Mucosa of rectum (tissue), 2 donors: ENCODE data around the gene DACT2.
"Not testable (repeated sequence)": the region's sequence is repeated elsewhere in the genome, so short reads cannot be mapped to it uniquely, and the experiment has no call there.

Experiments
- H3K27ac ChIP-seq, 2 donors: one replicate each; pipeline ENCODE4 v1.7.0; 2013; ENCODE audit warnings: inconsistent platforms in 2 of 2, low read depth in 2 of 2, low read length in 2 of 2
- H3K27me3 ChIP-seq, 2 donors: one replicate each; pipeline ENCODE4 v1.7.0; 2013; ENCODE audit warnings: low read length in 2 of 2; ENCODE audit not compliant: control insufficient read depth in 2 of 2, insufficient read depth in 2 of 2
- H3K36me3 ChIP-seq, 2 donors: one replicate each; pipeline ENCODE4 v1.7.0; 2013; ENCODE audit warnings: low read length in 2 of 2; ENCODE audit not compliant: control insufficient read depth in 2 of 2, insufficient read depth in 2 of 2
- H3K4me1 ChIP-seq, 2 donors: one replicate each; pipeline ENCODE4 v1.7.0; 2013; ENCODE audit warnings: low read length in 2 of 2, mild to moderate bottlenecking in 1 of 2; ENCODE audit not compliant: control insufficient read depth in 2 of 2, insufficient read depth in 2 of 2
- H3K4me3 ChIP-seq, 2 donors: one replicate each; pipeline ENCODE4 v1.7.0; 2013; ENCODE audit warnings: low read length in 2 of 2
- H3K9ac ChIP-seq, 2 donors: one replicate each; pipeline ENCODE4 v1.7.0; 2013; ENCODE audit warnings: low read length in 2 of 2, low read depth in 1 of 2, mild to moderate bottlenecking in 1 of 2
- H3K9me3 ChIP-seq, 2 donors: one replicate each; pipeline ENCODE4 v1.7.0; 2013; ENCODE audit warnings: low read length in 2 of 2; ENCODE audit not compliant: control insufficient read depth in 2 of 2
- donor health status: healthy.
- donor health status: Normal muscosa, but diverticular disease.

The DACT2 gene

DNA sequence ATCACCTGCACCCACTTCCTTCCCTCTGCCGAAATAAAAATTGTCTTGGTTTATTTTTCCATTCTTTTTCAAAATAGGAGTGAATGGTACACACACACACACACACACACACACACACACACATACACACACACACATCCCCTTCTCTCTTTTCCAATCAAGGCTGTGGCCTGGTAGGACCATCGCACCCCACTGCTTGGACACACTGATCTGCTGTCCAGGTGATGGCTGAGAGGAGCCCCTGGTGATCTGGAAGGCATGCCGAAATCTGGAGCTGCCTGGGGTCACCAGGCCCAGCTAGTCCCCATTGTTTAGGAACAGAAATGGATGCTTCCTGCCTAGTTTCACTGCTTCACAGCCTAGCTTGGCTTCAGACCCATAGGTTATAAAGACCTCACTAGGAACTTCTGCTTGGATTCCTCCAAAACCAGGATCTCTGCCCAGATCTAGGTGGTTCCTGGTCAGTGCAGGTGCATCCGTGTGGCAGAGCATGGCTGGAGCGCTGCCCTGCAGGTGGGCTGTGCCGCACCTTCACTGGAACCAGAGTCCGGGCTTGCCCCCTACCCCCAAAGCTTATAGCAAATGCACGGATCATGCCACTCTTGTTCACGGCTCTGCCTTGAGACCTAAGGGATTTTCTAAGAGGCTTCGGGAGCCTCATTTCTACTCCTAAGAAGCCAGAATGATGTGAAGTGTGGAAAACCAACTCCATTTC, 42.9 kb upstream of the DACT2 start:
- H3K4me1 ChIP-seq, result no peaks in the 10 kb centered on the region
- H3K9me3 ChIP-seq, result no peaks in the 10 kb centered on the region
- H3K9ac ChIP-seq, result no peak overlapping the region
- H3K27me3 ChIP-seq, result no peaks in the 10 kb centered on the region
- no peak overlapping the region for H3K27ac ChIP-seq
- H3K4me3 ChIP-seq, result no peak overlapping the region
- no peaks in the 10 kb centered on the region for H3K36me3 ChIP-seq

DNA sequence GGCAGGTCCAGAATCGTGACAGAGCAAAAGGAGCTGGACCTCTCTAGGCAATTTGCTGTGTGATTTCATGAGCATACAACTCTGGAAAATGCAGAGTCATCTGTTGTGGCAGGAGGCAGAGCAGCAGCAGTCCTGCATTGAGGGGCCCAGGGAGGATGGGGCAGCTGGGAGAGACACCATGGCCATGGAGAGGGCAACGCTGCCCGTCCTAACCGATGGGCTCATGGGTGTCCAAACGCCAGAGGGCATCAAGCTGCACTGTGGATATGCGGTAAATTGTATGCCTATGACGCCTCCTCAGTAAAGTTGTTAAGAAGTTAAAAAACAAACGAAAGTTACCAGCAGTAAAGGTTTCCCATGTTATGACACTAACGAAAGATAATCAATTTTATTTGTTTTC, 42.2 kb upstream of the DACT2 start:
- Histone ChIP-seq H3K9ac (no peak overlapping the region), H3K36me3 (no peaks in the 10 kb centered on the region), H3K27me3 (no peaks in the 10 kb centered on the region), H3K4me3 (no peak overlapping the region), H3K27ac (no peak overlapping the region), H3K4me1 (no peaks in the 10 kb centered on the region), H3K9me3 (no peaks in the 10 kb centered on the region)

DNA sequence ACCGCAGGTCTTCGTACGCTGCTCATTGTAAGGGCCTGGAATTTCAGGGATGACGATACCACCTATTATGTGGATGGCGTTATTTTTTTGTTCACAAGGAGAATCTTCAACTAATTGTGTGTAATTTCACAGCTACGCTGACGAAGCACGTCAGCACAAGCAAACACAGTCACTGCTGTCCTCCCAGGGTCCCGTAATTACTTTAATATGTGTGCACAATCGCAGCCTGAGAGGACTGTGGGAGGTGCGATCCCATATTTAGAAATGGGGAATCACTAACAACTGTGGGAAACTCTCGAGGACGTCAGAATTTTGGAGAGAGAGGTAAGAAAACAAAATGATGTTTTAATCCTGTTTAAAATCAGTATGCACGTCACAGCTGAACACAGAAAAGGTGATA, 40.2 kb upstream of the DACT2 start:
- no peak overlapping the region for H3K27ac ChIP-seq
- H3K4me3 ChIP-seq, result no peak overlapping the region
- H3K9me3 ChIP-seq, result no peaks in the 10 kb centered on the region
- H3K9ac ChIP-seq, result no peak overlapping the region
- H3K27me3 ChIP-seq, result no peaks in the 10 kb centered on the region
- no peaks in the 10 kb centered on the region for H3K36me3 ChIP-seq
- H3K4me1 ChIP-seq, result peaks cover 0 to 3% of the 10 kb centered on the region in 2 donors

DNA sequence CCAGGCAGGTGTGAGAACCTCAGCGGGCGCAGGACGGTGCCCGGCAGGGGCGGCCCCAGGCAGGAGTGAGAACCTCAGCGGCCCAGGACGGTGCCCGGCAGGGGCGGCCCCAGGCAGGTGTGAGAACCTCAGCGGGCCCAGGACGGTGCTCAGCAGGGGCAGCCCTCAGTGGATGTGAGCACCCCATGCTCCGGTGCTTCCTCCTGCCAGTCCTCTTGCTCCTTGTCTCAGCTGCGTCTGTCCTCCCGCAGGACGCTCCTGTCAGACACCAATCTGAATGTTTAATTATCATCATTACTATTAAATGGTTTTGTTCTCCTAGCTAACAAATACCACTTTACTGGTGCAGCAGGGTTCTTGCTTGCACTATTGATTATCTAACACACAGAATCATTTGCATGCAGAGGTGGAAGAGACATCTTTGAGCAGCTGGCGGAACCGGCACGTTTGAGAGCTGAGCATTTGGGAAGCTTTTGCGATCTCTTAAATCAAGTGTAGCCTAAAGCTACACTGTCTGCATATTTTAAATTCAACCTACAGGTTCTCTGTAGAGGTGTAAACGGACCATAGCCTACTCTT, 39.4 kb upstream of the DACT2 start:
- Histone ChIP-seq H3K4me3 (no peak overlapping the region), H3K9ac (no peak overlapping the region), H3K36me3 (no peaks in the 10 kb centered on the region)

DNA sequence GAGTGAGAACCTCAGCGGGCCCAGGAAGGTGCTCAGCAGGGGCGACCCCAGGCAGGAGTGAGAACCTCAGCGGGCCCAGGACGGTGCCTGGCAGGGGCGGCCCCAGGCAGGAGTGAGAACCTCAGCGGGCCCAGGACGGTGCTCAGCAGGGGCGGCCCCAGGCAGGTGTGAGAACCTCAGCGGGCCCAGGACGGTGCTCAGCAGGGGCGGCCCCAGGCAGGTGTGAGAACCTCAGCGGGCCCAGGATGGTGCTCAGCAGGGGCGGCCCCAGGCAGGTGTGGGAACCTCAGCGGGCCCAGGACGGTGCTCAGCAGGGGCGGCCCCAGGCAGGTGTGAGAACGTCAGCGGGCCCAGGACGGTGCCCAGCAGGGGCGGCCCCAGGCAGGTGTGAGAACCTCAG, 37.3 kb upstream of the DACT2 start:
- not testable (repeated sequence) for H3K9me3 ChIP-seq, H3K27me3 ChIP-seq, H3K36me3 ChIP-seq, H3K9ac ChIP-seq, H3K4me3 ChIP-seq, H3K4me1 ChIP-seq, H3K27ac ChIP-seq

More for the DNA sequence above, 39.4 kb upstream of the DACT2 start:
- Histone ChIP-seq H3K27ac (no peak overlapping the region), H3K9me3 (no peaks in the 10 kb centered on the region), H3K27me3 (no peaks in the 10 kb centered on the region), H3K4me1 (peaks cover 0 to 3% of the 10 kb centered on the region in 2 donors)

DNA sequence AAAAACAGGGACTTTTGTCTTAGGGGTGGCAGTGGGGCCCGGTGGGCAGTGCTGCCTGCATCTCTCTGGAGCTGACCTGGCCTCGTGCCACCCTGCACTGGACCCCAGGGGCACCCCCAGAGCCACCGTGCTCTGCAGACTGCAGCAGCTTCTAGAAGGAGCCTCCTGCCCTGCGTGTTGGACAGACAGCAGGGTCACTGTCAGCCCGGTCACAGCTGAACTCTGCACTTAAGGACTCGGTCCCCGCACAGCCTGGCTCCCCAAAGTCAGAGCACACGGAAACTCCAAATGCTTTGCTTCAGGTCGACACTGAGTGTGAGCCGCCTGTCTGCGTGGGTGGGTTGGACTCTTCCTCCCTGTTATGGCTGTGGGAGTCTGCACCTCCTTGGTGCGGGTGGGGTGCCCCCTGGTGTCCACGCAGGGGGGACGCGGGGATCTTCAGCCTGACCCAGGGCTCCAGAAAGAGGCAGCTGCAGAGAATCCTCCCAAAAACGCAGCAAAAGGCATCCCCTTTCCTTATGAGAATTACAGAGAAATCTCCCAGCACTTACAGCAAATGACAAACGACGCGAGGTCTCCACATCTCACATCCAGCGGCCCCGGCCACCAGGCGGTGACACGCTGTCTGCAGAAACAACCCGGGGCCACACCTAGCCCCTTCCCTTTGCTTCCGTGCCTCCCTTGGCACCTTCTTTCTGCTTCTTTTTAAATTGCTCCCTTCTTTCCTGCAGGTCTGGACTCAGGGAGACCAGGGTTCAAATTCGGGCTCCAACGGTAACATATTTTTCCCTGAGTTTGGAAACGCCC, 36.3 kb upstream of the DACT2 start:
- no peaks in the 10 kb centered on the region for H3K36me3 ChIP-seq
- no peaks in the 10 kb centered on the region for H3K9me3 ChIP-seq
- H3K9ac ChIP-seq, result peak overlapping the region in 1 of 2 donors; percentile 30
- peaks cover 0 to 3% of the 10 kb centered on the region in 2 donors for H3K4me1 ChIP-seq
- H3K4me3 ChIP-seq, result peak overlapping the region; percentile 53 to 54
- no peaks in the 10 kb centered on the region for H3K27me3 ChIP-seq
- H3K27ac ChIP-seq, result no peak overlapping the region

DNA sequence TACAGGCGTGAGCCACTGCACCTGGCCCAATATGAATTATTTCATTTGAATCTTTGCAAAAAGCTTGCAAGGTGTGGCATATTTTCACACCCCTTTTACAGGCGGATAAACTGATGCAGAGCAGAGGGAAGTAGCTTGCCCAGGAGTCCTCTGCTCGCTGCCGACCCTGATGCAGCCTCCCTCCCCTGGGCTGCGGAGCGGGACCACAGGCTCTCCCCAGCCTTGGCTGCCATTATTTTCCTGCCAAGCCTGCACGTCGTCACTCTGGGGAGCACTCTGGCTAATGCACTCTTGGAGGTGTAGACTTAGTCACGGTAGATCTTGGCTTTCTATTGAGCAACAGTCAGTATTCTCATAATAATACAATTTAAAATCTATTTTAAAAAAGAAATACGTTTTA, 34.8 kb upstream of the DACT2 start:
- H3K36me3 ChIP-seq, result no peaks in the 10 kb centered on the region
- H3K9me3 ChIP-seq, result no peaks in the 10 kb centered on the region
- H3K9ac ChIP-seq, result no peak overlapping the region
- no peaks in the 10 kb centered on the region for H3K27me3 ChIP-seq
- no peak overlapping the region for H3K4me3 ChIP-seq
- H3K27ac ChIP-seq, result no peak overlapping the region
- H3K4me1 ChIP-seq, result peaks cover 0 to 3% of the 10 kb centered on the region in 2 donors

DNA sequence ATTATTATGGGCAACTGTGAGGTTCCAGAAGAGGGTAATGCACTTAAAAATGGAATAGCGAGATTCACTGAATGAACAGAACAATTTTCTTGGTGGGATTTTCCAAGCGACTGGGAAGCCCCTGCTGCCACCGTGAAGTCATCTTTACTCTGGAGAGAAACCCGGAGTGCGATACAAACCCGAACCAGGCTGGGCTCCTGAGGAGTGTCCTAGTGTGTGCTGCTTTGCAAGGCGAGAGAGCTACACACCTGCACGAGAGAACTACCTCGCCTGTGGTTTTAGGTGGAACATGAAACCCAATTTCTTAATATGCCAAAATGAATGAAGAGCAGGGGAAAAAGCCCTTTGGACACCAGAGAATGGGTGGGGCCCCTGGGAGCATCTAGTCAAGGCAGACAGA, 33.5 kb upstream of the DACT2 start:
- H3K4me1 ChIP-seq, result peaks cover 0 to 3% of the 10 kb centered on the region in 2 donors
- H3K4me3 ChIP-seq, result no peak overlapping the region
- no peaks in the 10 kb centered on the region for H3K27me3 ChIP-seq
- no peak overlapping the region for H3K9ac ChIP-seq
- no peak overlapping the region for H3K27ac ChIP-seq
- H3K9me3 ChIP-seq, result no peaks in the 10 kb centered on the region
- no peaks in the 10 kb centered on the region for H3K36me3 ChIP-seq

DNA sequence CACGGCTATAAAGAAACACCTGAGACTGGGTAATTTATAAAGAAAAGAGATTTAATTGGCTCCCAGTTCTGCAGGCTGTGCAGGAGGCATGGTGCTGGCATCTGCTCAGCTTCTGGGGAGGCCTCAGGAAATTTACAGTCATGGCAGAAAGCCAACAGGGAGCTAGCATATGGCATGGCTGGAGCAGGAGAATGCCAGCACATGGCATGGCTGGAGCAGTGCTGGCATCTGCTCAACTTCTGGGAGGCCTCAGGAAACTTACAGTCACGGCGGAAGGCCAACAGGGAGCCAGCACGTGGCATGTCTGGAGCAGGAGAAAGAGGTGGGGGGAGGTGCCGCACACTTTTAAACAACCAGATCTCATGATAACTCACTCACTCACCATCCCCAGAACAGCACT, 32.5 kb upstream of the DACT2 start:
- H3K9ac ChIP-seq, result no peak overlapping the region
- H3K27me3 ChIP-seq, result no peaks in the 10 kb centered on the region
- H3K4me1 ChIP-seq, result peaks cover 0 to 3% of the 10 kb centered on the region in 2 donors
- no peaks in the 10 kb centered on the region for H3K9me3 ChIP-seq
- H3K36me3 ChIP-seq, result no peaks in the 10 kb centered on the region
- no peak overlapping the region for H3K27ac ChIP-seq
- no peak overlapping the region for H3K4me3 ChIP-seq

DNA sequence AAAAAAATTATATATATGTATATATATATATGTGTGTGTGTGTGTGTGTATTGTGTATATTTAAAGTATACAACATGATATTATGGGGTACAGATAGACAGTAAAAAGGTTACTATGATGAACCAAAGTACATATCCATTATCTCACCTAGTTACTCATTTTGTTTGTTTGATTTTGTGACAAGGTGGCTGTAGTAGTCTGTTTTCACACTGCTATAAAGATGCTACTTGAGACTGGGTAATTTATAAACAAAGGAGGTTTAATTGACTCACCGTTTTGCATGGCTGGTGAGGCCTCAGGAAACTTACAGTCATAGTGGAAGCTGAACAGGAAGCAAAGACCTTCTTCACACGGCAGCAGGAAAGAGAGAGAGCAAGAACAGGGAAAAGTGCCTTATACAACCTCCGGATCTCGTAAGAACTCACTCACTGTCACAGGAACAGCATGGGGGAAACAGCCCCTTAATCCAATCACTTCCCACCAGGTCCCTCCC, 30.2 kb upstream of the DACT2 start:
- Histone ChIP-seq H3K4me1 (no peaks in the 10 kb centered on the region), H3K4me3 (no peak overlapping the region), H3K27ac (no peak overlapping the region), H3K9ac (no peak overlapping the region), H3K9me3 (no peaks in the 10 kb centered on the region), H3K36me3 (no peaks in the 10 kb centered on the region), H3K27me3 (no peaks in the 10 kb centered on the region)
